Esophagus muscularis mucosa (tissue), 3 donors: ENCODE results near the gene ZNF786.

Experiments
- POLR2AphosphoS5 ChIP-seq, 2 donors: sonication (generic); formaldehyde crosslinking; IDR thresholded peaks; one replicate each; pipeline ENCODE4 v1.6.1; 2017; ENCODE audit warnings: antibody characterized with exemption in 2 of 2
- TF ChIP-seq, protein P1 (sequence below), 3 experiments: fragments of 200-600 bp in 2 of 3; fragments of 450-650 bp in 1 of 3; sonication (generic) in 2 of 3; IDR thresholded peaks; one replicate each; pipeline ENCODE4 v1.5.1; 2017 to 2019; ENCODE audit warnings: antibody characterized with exemption in 3 of 3, mild to moderate bottlenecking in 2 of 3, moderate library complexity in 1 of 3

DNA sequence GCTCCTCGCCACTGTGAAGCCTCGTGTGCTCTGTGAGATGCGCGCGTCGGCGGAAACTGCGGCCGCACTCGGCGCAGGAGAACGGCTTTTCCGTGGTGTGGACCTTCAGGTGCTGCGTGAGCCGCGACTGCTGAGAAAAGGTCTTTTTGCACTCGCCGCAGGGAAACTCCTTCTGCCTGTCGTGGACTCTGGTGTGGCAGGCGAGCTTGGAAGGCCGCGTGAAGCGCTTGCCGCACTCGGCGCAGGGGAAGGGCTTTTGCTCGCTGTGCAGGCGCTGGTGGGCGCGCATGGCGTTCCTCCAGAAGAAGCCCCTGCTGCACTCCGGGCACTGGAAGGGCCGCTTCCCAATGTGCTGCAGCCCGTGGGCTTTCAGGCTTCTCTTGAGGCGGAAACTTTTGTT lies 13.7 kb upstream of the ZNF786 start:
- TF ChIP-seq, protein P1, sequence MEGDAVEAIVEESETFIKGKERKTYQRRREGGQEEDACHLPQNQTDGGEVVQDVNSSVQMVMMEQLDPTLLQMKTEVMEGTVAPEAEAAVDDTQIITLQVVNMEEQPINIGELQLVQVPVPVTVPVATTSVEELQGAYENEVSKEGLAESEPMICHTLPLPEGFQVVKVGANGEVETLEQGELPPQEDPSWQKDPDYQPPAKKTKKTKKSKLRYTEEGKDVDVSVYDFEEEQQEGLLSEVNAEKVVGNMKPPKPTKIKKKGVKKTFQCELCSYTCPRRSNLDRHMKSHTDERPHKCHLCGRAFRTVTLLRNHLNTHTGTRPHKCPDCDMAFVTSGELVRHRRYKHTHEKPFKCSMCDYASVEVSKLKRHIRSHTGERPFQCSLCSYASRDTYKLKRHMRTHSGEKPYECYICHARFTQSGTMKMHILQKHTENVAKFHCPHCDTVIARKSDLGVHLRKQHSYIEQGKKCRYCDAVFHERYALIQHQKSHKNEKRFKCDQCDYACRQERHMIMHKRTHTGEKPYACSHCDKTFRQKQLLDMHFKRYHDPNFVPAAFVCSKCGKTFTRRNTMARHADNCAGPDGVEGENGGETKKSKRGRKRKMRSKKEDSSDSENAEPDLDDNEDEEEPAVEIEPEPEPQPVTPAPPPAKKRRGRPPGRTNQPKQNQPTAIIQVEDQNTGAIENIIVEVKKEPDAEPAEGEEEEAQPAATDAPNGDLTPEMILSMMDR (IDR thresholded peaks at IDR 0.05), result no peak
- TF ChIP-seq POLR2AphosphoS5 (IDR thresholded peaks at IDR 0.05), result no peak
